Tongue (tissue), 2 donors: ENCODE measurements around the gene DDX24. TPM values are rescaled to one million over a fixed set of nuclear protein-coding genes. Genes with fewer than 3 reads are reported as not detected.
A peak's percentile ranks its signal among the peaks of the same experiment; 100 is the strongest.

Experiments
- DNase-seq: peaks from one replicate; pipeline ENCODE4 v3.0.0-alpha.2; 2015
- total RNA-seq: library from RNA; depleted of rRNA; stranded (reverse); fragments of >200 nt; gene quantifications from one replicate; pipeline ENCODE4 v1.2.3, GENCODE V29; 2014

DDX24 gene
- 118 TPM for total RNA-seq

- DNase-seq, result peak; percentile 98
Observed at GRCh38 chr14:94080621-94081385, at the start of gene DDX24, which contains the start of gene IFI27L1. DDX24 (minus strand) TSS chr14:94081202; CDS start chr14:94079742, 1,460 bp downstream. IFI27L1 (plus strand) TSS chr14:94081310; CDS start chr14:94096938, 15,628 bp downstream.

- peak; percentile 67 for DNase-seq
Observed at GRCh38 chr14:94129758-94130414, 48.9 kb upstream of the DDX24 start.

GRCh38 chr14:94129111-94129757 lies 48.2 kb upstream of the DDX24 start, which contains the start of gene IFI27L2:
IFI27L2 (minus strand) TSS chr14:94129604; CDS start chr14:94129564, 40 bp downstream.
- peak; percentile 87 for DNase-seq

- DNase-seq, result no peak
Observed at GRCh38 chr14:94128216-94128839, 47.3 kb upstream of the DDX24 start.

- DNase-seq, result no peak
Observed at GRCh38 chr14:94127330-94127729, 46.3 kb upstream of the DDX24 start.

- DNase-seq, result no peak
Observed at GRCh38 chr14:94126800-94127199, 45.8 kb upstream of the DDX24 start.

- DNase-seq, result no peak
Observed at GRCh38 chr14:94126419-94126677, 45.3 kb upstream of the DDX24 start.

GRCh38 chr14:94125659-94126418 lies 44.8 kb upstream of the DDX24 start:
- no peak for DNase-seq

GRCh38 chr14:94124582-94125377 lies 43.8 kb upstream of the DDX24 start:
- DNase-seq, result no peak

GRCh38 chr14:94123868-94124267 lies 42.9 kb upstream of the DDX24 start:
- DNase-seq, result no peak

- no peak for DNase-seq
Observed at GRCh38 chr14:94123296-94123695, 42.3 kb upstream of the DDX24 start.

GRCh38 chr14:94122438-94122837 lies 41.4 kb upstream of the DDX24 start:
- DNase-seq, result no peak

- no peak for DNase-seq
Observed at GRCh38 chr14:94121485-94121884, 40.5 kb upstream of the DDX24 start.

- DNase-seq, result no peak
Observed at GRCh38 chr14:94120667-94121340, 39.8 kb upstream of the DDX24 start.

- no peak for DNase-seq
Observed at GRCh38 chr14:94119071-94119470, 38.1 kb upstream of the DDX24 start.

- DNase-seq, result no peak
Observed at GRCh38 chr14:94117856-94118255, 36.9 kb upstream of the DDX24 start.

GRCh38 chr14:94116701-94117100 lies 35.7 kb upstream of the DDX24 start:
- no peak for DNase-seq

- DNase-seq, result no peak
Observed at GRCh38 chr14:94115631-94116030, 34.6 kb upstream of the DDX24 start.

GRCh38 chr14:94115058-94115591 lies 34.1 kb upstream of the DDX24 start:
- DNase-seq, result peak; percentile 56

GRCh38 chr14:94114589-94115057 lies 33.6 kb upstream of the DDX24 start:
- DNase-seq, result no peak
